NCI-H146 treated with DMSO at 0.1 percent for 48 hours (cell line): Measurements from ENCODE around the gene SLIT1.

Experiments used
- DNase-seq: peaks from one replicate; lab custom pipeline; 2025; ENCODE audit not compliant: unreplicated experiment; lab: John Stamatoyannopoulos, UW

The SLIT1 gene

DNA sequence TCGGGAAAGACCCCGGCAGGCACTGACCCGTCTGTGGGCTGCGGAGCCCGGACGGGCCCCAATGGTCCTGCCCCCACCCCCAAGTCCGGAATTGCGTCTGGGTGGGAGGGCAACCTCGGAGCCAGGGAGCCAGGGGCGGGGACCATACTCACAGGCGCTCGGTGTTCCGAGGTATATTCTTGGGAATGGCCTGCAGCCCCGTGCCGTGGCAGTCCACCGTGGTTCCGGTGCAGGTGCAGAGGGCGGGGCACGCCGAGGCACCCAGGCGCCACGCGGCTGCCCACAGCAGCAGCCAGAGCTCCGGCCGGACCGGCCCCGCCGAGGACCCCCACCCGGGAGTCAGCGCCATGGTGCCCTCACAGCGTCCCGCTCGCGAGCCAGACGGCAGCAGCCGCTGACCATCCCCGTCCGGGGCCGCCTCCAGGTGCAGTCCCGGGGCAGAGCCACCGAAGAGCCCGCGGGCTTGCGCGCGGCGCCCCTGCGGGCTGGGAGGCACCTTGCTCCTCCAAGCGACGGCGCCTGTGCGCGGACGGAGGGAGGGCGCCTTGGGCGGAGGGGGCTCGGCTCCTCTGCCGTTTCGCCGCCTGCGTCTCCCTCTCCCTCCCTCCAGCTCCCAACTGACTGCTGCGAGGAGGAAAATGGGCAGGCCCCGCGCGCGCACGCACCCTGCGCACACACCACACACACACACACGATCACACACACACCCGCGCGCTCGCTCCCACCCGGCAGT lies at the start of gene SLIT1:
Gene SLIT1 (minus strand): TSS at position 634 of the 733 bp plus-strand sequence. CDS start 285 bp downstream, at position 349.
- peak; percentile 50 for DNase-seq

DNA sequence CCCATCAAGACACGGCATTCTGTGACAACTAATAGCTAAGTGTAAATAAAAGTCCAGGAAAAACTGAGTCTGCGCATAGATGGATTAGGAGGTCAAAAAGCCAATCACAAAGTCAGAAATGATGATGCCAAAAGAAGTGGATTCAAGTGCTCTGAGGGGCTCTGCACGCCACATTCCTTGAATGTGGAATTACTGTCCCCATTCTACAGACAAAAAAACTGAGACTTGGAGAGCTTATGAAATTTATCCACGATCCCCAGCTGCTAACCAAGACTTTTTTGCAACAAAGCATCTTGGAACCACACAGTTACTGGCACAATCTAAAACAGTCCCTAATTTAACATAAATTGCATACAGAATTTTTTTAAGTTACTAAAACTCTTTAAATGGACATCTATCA lies 49.6 kb upstream of the SLIT1 start:
- no peak for DNase-seq

DNA sequence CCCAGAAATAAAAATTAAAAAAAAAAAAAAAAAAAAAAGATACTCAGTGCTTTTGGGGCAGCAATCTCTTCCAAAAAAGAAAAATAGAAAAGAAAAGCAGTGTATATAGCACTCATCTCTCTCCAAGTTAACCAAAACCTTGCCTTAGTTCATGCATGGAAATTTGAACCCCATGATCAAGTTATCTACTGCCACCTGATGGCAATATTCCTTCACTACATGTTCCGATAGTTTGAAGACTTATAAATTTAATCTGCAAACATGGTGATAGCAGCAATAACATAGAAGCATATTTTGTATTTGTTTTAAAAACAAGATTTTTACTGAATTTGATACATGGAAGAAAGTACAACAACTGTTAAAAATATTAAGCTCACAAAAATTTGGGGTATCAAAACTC lies 48.6 kb upstream of the SLIT1 start:
- DNase-seq: peak; percentile 6

DNA sequence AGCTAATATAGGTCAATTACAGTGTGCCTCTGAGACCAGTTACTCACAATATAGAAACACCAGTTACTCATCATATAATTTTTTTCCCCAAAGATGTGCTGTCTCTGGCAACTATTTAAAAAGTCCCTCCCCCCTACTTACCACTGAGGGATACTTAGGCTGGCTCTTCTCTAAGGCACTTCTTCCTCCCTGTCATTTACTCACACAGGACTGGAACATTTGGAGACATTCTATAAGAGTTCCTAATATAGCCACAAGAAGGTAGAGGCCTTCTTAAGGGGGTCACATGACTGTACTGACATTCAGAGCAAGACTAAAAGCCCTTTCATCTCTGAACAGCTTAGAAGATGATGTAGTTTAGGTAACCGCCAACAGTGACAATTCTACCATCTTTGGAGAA lies 44.4 kb upstream of the SLIT1 start:
- DNase-seq: no peak

DNA sequence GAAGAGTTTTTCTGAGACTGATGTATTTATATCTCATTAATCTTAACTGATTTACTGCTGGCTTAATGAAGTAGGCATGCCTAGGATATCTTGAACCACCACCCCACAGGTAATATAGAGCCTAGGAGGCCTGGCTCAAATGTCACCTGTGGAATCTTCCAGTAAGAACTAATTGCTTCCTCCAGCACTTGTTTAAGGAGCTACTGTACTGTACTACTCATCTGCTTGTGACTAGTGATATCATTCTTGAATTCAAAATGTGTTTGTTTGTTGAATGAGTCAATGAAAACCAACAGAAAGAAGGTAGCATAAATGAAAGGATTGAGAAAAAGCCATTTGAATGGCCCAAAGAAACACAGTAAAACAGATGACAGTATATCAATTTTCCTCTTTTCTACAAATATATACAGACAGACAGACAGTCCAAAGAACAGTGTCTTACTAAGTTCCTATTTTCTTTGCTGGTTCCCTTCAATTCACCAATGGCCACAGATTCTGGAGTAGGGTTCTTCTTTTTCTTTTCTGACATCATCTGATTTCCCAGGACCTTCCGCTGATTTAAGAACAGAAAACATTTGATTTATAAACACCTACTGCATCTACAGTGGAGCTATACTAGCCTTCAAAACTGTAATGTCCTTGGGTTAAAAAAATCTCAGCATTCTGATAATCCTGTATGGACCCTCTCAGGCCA lies 43.7 kb upstream of the SLIT1 start:
- no peak for DNase-seq

DNA sequence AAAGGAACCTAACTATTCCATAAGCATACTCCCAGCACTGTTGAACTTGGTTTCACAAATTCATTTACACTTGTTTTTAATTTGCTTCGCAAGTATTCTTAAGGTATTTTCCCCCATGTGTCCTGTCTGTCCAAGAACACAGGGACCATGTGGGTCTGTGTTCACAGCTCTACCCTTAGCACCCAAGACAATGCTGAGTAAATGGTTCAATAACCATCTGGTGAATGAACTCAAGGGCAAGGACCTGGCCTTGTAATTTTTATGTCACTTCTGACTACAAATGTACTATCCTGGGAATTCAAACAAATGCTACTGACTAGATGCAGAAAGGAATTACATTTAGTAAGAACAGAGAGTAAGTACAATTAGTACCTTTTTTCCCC lies 43.0 kb upstream of the SLIT1 start:
- no peak for DNase-seq

DNA sequence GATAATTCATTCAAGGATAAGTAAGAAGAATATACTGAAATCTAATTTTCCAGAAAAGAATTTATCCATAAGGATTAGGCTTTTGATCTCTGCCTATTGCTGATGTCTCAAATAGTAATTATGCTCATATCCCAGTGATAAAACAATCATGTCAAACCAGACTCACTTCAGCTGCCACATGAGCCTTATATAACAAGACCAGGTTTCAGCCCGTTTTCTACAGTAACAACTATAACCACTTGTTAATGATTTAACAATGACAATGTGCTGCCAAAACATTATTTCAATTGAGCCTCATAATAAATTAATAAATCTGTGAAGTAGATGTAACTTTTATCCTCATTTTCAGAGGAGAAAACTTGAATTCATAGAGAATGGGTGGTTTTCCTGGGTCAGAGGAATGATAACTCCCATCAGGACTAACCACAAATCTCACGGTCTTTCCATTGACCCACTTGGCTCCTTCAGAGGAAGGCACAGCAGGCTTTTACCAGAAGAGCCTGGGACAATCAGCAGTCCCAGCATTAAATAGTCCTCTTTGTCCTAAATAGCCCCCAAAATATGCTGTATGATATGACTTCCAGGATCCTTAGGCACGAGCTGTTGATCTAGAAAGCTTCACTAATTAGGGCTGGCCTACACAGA lies 42.5 kb upstream of the SLIT1 start:
- DNase-seq: no peak

DNA sequence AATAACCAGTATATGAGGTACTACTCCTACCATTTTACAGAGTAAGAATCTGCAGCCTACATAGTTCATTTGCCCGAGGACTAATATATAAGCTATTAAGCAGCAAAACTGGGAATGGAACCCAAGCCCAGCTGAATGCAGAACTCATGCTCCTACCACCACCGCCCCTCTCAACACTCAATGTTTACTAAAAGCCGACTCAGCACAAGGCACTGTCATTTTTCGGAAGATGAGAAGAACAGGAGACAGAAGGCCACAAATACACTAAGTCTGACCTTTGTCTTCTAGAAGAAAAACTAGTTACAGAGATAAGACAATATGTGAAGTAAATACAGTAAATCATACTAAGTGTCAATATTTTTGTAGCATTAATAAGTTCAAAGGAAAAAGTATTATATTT lies 40.6 kb upstream of the SLIT1 start:
- no peak for DNase-seq

DNA sequence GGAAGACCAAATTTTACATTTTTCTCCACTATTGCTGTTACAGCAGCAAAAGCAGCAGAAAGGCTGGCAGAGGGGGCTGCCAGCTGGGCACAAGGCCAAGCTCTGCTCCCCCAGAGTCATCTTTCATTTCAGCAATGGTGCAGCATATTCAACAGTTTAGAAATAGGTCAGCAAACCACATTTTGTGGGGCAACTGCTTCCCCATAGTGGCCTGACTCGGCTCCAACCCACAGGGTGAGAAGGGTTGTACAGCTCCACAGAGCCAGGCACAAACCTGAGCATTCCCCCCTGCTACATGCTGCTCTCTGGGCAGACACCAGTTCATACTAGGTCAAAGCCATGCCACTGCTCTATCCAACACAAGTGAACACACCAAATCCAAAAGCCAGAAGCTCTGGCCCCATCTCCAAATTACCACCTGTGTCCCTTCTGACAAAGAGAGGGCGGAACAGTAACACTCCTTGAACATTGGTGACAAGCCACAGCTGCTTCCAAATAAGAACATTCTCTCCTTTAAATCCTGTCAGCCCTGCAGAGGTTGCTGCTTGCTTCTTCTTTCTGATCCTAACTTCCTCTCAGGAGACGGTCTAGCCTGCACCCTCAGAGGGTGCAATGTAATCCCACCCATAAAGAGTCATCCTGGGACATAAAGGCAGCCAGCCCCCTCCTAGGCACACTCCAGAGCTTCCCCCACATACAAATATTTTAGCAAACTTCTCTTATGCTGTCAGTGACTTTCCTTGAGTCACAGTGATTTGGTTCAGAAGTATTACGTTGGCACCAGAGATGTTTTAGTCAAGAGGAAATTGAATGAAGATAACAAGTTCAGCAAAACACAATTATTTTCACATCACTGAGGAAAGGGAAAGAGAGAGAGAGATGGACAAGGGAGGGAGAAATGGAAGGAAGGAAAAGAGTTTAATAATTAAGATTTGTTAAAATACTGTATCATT lies 39.0 kb upstream of the SLIT1 start:
- no peak for DNase-seq

DNA sequence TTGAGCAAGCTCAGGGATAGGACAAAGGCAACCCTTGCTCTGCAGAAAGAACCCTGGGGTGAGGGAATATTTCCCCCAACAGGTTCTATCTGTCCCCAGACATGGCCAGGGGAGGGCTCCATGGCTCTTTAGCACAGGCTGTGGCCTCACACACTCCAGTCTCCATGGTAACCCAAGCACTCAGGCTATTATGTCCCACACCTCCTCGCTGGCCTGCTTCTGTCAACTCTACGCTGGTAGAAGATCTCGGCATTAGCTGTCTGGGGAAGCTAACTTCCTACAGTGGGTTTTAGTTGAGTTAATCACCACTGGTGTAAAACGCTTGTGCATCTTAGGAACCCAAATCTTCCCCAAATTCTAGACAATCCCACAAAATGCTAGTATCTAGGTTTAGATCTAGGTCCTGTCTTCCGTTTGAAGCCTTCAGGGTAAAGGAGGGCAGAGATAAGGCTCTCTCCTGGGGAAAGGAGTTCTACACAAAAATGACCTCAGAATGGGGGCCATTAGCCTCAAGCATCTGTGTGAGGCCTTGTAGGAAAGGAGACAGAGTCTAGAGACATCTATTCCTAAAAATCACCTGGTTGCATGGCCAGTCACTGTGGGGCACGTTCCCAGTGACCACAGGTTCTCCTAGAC lies 36.7 kb upstream of the SLIT1 start:
- DNase-seq: peak; percentile 84

DNA sequence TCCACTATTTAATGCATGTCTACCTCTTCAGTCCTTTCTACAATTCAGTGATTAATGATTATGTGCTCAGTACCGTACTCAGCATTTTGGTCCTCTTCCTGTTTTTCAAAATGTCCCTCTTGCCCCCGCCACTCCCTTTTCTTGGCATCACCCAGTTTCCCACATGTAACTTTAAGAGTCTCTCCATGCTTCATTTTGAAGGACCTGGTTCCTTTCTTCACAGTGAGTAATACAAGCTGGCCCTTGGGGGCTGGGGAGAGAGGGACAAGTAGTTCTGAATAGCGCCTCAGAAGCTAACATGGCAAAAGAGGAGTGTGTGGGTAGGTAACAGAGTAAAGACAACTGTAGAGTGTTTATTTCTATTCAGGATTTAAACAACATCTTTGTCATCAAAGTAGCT lies 34.6 kb upstream of the SLIT1 start:
- no peak for DNase-seq

DNA sequence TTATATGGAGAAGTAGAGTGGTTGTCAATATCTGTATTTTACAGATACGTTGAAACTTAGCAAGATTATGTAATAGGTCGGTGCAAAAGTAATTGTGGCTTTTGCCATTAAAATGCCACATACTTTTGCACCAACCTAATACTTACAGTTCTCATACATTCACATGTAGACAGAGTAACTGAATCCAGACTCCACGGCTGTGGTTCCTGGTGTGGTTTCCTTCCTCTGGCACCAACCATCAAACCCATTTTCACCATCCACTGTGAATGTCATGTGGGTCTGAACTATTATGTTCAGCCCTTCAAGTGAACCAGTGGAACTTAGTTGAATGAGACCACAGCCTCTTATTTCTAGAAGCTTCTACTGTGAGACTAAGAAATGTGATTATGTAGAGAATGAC lies 31.5 kb upstream of the SLIT1 start:
- DNase-seq: no peak

DNA sequence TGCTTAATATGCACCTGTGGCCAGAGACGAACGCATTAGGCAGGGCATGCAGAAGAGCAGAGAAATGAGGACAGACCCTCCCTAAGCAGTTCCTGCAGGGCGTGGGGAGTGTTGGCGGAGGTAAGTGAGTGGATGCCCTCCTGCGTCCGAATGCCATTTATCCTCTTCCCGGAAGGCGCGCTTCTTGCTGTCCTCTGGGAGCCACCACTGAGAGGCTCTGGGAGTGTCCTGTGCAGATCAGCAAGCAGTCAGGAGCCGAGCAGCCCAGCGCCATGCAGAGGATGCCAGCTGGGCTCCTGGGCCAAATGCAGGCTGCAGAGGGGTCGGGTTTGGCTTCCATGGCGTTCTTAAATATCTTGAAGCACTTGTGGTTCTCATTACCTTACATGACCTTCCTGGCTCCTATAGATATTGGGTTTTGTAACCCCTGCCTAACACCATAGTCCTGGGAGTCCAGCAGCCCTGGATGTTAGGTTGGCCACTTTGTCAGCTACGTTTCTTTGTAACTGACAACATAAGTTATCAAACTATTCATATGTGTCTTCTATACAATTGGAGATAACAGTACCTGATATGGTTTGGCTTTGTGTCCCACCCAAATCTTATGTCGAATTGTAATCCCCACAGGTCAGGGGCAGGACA lies 30.0 kb upstream of the SLIT1 start:
- no peak for DNase-seq

DNA sequence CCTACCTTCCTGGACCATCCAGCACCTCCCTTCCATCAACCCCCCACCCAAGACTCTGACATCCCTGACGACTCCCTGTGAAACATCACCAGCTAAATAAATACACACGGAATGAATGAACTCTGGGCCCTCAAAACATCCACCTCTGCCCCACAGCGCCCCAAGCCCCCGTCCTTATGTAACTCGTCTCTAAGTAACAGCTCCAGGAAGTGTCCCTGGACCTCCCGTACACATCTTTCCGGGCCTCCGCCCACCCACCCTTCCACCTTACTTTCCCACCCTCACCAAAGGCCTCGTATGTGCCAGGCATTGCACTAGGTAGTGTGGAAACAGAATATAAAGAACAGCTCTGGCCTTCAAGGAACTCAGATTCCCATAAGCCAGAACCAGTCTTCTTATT lies 27.7 kb upstream of the SLIT1 start:
- no peak for DNase-seq

DNA sequence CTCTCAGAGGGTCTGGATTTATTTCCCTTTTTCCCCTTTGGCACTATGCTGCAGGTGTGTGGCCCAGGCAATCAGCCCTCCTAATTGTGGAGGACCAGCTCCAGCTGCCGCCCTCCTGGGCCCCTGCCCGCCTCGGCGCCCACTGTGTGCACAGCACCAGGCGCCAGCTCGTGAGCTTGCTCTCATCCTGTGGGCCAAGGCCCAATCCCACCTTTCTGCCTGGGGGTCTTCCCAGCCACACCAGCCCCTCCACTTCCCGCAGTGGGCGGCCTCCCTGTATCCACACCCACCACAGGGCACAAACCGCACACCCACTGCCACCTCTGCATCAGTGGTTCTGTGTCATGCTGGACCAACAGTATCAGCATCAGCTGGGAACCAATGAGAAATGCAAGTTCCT lies 25.5 kb upstream of the SLIT1 start:
- no peak for DNase-seq

DNA sequence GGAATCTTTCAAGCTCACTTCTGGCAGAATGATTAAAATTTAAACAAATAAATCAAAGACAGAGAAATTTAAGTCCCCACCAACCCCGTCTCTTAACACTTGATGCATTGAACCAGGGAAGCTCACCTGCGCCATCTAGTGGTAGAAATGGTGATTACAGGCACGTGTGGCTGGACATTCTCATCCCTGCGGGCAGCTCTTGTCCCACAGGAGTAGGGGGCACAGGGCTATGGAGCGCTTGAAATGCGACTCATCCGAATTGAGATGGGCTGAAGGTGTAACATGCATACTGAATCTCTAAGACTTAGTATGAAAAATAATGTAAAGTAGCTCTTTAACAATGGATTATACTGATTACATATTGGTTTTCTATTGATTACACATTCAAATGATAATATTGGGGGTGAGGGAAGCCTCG lies 24.8 kb upstream of the SLIT1 start:
- DNase-seq: peak; percentile 46

DNA sequence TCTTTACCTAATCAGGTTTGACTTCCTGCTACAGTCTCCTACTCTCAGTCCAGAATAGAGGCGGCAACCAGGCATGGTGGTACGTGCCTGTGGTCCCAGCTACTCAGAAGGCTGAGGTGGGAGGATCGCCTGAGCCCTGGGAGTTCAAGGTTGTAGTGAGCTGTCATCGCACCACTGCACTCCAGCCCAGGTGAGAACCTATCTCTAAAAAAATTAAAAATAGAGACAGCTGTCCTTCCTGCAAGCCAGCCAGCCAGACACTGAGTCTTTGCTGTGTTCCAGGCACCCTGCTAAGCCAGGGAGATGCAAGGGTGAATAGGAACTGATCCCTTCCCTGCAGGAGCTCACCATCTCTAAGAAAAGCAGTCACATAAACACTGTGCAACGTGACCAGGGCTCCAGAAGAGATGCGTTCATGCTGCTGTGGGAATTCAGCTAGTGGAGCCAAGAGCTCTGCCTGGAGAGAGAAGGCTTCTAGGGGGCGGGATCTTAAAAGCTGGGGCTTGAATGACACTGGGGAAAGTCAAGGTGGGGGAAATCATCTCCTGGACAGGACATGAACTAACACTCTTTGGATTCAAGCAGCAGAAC lies 22.1 kb upstream of the SLIT1 start:
- peak; percentile 69 for DNase-seq

DNA sequence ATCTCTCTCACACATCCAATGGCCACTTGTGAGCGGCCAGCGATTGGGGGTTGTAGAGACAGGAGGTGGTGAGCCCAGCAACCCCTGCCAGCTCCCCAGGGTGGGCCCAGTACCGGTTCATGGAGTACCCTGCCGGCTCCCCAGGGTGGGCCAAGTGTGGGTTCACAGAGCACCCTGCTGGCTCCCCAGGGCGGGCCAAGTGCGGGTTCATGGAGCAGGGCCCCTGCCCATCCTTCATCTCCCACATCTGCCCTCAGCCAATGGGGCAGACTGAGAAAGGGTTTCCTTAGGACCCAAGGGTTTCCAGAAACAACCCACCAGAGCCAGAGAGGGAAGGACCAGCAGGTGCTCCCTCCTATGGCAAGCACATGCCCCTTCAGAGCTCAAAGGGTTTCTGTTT lies 21.4 kb upstream of the SLIT1 start:
- DNase-seq: no peak

DNA sequence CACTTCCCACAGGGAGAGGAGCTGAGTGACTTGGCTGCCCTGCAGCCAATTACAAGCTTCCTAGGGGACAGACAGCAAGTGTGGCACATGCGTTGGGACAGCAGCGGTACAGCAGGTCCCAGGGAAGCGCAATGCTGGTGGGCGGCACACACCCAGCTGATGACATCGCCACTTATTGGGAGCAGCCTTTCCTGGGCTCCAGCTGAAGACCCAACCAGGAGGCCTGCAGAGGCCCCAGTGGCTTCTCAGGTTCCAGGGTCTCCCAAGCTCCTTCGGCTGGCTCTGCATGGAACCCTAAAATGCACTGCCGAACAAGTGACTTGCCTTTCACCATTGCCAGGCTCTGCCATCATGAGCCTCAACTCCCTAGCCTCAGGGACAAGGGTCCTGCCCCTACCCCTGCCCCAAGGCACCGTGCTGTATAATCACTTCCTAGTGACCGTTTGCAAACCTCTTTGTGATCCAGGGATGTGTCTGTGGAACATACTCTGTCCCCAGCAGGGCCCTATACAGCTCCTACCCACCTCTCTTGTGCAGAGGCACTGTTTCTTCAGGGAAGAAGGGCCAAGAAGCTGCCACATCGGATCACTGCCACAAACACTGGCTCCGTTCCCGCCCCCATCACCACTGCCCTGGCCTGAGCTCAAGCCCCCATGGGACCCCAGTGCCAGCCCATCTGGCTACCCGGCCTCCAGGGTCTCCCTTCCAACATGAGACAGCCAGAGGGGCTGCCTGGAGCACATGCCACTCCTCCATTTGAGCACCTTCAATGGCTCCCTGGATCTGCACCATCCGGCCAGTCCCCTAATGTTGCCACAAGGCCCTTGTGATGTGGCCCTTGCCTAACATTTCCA lies 19.3 kb upstream of the SLIT1 start:
- no peak for DNase-seq
